ENCODE measurements around the gene ATRN.
"Not testable (repeated sequence)": the region's sequence is repeated elsewhere in the genome, so short reads cannot be mapped to it uniquely, and the experiment has no call there.

The ATRN gene

GRCh38 chr20:3521852-3522740 lies 51.3 kb downstream of the ATRN start:
- no peak for DNase-seq

DNA sequence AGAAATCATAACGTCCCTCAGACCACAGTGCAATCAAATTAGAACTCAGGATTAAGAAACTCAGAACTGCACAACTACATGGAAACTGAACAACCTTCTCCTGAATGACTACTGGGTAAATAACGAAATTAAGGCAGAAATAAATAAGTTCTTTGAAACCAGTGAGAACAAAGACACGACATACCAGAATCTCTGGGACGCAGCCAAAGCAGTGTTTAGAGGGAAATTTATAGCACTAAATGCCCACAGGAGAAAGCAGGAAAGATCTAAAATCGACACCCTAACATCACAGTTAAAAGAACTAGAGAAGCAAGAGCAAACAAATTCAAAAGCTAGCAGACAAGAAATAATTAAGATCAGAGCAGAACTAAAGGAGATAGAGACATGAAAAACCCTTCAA lies 53.9 kb downstream of the ATRN start:
- not testable (repeated sequence) for DNase-seq

DNA sequence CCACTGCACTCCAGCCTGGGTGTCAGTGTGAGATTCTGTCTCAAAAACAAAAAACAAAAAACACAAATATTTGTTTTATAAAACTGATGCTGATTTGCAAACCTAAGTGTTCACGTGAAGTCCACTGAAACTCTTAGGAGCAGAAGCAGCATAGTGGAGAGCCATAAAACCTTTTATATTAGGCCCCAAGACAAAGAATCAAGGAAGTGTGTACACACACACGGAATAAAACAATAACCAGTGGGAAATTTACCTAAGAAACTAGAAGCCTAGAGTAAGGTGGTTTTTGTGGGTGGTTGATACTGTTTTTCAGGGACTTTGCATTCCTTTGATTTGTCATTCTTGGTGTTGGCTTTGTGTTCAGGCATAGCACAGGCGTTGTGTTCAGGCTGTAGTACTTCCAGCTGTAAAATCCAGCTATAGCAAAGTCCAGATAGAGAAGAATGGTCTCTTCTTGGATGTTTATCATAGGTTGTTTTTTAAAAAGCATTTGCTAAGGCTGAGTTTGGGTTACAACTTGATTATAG lies 61.3 kb downstream of the ATRN start:
- DNase-seq = no peak

- DNase-seq = not testable (repeated sequence)
These were observed 66.9 kb downstream of the ATRN start for GRCh38 chr20:3537733-3538132.

DNA sequence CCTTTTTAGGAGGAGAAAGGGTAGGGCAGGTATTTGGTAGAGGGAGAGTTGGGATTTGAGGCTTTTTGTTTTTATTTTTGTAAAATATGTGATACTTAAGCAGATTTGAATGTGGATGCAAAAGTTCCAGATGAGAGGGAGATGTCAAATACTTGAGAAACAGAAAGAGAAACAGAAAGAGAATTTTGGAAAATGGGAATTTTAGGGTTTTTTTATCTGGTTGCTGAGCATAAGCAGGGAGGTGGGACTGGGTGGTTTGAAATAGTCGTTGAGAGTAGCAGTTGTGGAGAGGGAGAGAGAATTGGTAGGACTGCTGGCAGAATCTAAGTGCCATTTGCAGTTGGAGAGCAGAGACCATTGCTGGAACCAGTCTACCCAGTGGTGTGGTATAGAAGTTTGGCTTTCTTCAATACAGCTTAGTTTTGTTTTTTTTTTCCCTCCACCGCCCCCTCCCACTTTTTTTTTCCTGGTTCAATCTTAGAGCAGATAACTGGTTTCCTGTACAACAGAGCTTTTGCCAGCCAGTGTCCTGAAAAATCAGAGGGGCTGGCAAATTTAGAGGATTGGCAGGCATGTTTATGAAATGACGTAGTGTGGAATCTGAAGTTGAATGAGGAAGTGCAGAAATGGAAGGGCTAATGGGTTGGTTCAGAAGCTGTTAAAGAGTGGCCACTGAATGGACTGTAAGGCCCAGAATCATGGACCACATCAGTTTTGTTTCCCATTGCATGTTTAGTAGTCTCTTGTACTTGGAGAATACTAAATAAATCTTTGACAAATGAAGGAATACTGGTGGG lies 68.7 kb downstream of the ATRN start:
- no peak for DNase-seq

- no peak for DNase-seq
These were observed 71.3 kb downstream of the ATRN start for GRCh38 chr20:3541887-3542721.

DNA sequence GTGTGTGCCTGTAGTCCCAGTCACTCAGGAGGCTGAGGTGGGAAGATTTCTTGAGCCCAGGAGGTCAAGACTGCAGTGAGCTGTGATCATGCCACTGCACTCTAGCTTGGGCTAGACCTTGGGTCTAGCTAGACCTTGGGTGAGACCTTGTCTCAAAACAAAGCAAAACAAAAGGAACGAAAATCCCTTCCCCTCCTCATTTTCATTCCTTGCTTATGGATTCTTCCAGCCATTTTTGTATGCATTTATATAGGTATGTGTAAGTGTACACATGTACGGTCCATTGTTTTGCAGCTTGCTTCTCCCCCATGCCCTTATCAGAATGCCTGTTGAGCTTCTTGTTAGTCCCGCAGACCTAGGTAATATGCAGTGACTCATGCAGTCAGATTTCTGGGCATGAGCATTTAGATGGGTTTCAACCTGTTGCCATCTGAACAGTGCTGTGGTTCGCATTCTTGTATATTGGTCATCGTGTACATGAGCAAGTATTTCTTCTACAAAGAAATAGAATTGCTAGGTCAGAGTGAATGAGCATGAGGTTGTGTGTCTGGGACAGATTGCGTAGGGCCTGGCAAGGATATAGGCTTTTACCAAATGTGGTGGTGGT lies 73.2 kb downstream of the ATRN start:
- DNase-seq = no peak

- no peak for DNase-seq
These were observed 74.6 kb downstream of the ATRN start for GRCh38 chr20:3545401-3545925.

- no peak for DNase-seq
These were observed 77.1 kb downstream of the ATRN start for GRCh38 chr20:3547906-3548305.

DNA sequence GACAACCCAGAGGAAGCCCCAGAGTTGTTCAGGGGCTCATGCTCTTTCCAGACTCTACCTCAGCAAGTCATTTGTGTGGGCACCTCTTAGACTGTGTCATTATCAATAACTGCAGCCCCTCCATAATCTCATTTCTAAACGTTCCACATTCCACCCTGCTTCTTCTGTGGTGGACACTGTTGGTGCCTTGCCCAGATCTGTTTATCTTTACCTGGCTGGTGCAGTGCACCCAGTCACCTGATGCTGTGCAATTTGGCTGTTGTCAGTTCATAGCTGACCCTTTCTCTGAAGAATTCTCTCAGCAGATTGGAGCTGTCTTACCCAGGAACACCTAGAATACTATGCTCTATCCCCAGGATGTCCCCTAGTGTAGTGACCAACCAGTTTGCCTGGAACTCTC lies 80.0 kb downstream of the ATRN start:
- no peak for DNase-seq

GRCh38 chr20:3551681-3552434 lies 81.0 kb downstream of the ATRN start:
- DNase-seq = no peak

- DNase-seq = no peak
These were observed 82.8 kb downstream of the ATRN start for GRCh38 chr20:3553663-3554062.

- DNase-seq = no peak
These were observed 86.5 kb downstream of the ATRN start for GRCh38 chr20:3557237-3557785.

- no peak for DNase-seq
These were observed 88.4 kb downstream of the ATRN start for GRCh38 chr20:3559231-3559630.

DNA sequence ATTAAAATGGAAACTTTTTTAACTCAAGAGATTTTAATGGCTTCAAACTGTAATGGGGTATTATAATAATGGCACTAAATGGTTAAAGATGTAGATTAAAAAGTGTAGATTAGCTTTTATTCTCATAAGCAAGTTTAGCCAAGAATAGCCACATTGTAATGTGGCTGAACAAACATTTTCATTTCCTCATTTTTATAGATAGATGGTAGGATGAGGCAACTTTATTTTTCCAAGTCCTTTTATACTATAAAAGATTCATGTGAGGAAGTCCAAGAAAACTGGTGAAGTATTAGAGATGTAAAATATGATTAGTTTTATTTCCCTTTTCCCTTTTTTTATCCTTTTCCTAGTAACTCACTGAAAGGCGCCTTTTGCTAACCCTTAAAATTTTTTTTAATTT lies 88.8 kb downstream of the ATRN start:
- DNase-seq = no peak

- DNase-seq = no peak
These were observed 89.3 kb downstream of the ATRN start for GRCh38 chr20:3560162-3560561.

DNA sequence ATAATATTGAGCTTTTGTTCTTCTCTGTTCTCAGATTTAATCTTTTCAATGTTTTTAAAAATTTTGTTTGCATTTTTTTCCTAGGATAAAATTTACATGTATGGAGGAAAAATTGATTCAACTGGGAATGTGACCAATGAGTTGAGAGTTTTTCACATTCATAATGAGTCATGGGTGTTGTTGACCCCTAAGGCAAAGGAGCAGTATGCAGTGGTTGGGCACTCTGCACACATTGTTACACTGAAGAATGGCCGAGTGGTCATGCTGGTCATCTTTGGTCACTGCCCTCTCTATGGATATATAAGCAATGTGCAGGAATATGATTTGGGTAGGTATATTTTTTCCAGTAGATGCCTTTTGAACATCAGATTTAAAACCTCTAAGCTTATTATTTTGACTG lies 89.8 kb downstream of the ATRN start:
- DNase-seq = no peak

GRCh38 chr20:3563133-3563532 lies 92.3 kb downstream of the ATRN start:
- DNase-seq = no peak

DNA sequence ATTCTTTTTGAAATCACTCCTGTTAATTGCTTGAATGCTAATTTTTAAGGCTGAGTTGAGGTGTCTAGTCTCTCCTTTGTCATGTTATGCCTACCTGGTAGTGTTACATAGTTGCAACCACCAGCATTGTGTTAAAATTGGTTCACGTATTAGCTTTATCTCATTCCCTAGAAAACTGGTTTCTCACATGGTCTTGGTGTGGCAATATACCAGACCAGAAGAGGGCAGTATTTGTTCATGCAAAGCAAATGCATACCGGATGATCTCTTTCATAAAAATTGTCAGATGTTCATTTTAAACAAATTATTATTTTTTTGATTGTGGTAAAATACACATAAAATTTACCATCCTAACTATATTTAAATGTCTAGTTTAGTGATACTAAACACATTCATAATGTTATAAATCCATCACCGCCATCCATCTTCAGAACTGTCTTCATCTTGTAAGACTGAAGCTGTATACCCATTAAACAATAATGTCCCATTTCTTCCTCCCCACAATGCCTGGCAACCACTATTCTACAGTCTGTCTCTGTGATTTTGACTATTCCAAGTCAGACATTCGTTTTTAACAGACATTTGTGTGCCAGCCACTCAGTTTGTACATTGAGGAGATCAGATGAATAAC lies 92.8 kb downstream of the ATRN start:
- DNase-seq = no peak

GRCh38 chr20:3565851-3566250 lies 95.0 kb downstream of the ATRN start:
- no peak for DNase-seq

DNA sequence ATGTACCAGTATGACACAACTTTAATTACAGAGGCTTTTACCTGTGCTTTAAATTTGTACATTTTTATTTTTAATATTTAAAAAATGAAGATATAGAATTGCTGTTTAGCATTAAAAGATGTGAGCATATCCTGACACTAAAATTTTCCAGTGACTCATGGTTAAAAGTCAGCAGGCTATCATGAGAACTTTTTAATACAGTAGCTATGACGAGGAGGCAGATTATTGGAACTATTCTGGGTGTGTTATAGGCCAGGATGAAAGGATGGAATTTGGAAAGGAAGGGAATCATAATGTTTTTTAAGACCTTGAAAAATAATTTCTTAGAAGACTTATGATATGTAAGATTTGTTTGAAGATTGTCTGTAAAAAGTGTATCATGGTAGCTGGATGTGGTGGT lies 101.3 kb downstream of the ATRN start:
- DNase-seq = no peak
